NCI-H187 (cell line): Measurements from ENCODE around the gene PRSS53.
A peak's percentile ranks its signal among the peaks of the same experiment; 100 is the strongest.

Experiments
- DNase-seq, 2 experiments: peaks; one replicate each; lab custom pipeline; 2025; lab: John Stamatoyannopoulos, UW

PRSS53 gene

GRCh38 chr16:31078597-31079341 lies 10.0 kb downstream of the PRSS53 start:
- DNase-seq: no peak

GRCh38 chr16:31077592-31078396 lies 10.9 kb downstream of the PRSS53 start:
- no peak for DNase-seq

- DNase-seq: no peak
Measured at GRCh38 chr16:31077024-31077423, 11.7 kb downstream of the PRSS53 start.

GRCh38 chr16:31076319-31076718 lies 12.4 kb downstream of the PRSS53 start:
- no peak for DNase-seq

- DNase-seq: no peak
Measured at GRCh38 chr16:31074814-31075183, 13.9 kb downstream of the PRSS53 start.

GRCh38 chr16:31073970-31074813 lies 14.6 kb downstream of the PRSS53 start, which contains the start of the genes ZNF646 and ZNF668:
ZNF646 (plus strand) TSS chr16:31074422; CDS start chr16:31076325, 1,903 bp downstream.
ZNF668 (minus strand) TSS chr16:31074240; CDS start chr16:31064459, 9,781 bp downstream.
- peak; percentile 65 to 92 for DNase-seq

GRCh38 chr16:31073142-31073969 lies 15.4 kb downstream of the PRSS53 start:
- DNase-seq: peak; percentile 54 to 57

- no peak for DNase-seq
Measured at GRCh38 chr16:31072540-31073141, 16.1 kb downstream of the PRSS53 start.

- DNase-seq: no peak
Measured at GRCh38 chr16:31071861-31072260, 16.9 kb downstream of the PRSS53 start.

GRCh38 chr16:31067342-31067741 lies 21.4 kb downstream of the PRSS53 start:
- DNase-seq: no peak

GRCh38 chr16:31064882-31065461 lies 23.8 kb downstream of the PRSS53 start:
- DNase-seq: no peak

GRCh38 chr16:31063843-31064611 lies 24.7 kb downstream of the PRSS53 start:
- DNase-seq: no peak

GRCh38 chr16:31063495-31063842 lies 25.3 kb downstream of the PRSS53 start:
- DNase-seq: no peak

- DNase-seq: no peak
Measured at GRCh38 chr16:31061813-31062440, 26.8 kb downstream of the PRSS53 start.

GRCh38 chr16:31061126-31061812 lies 27.5 kb downstream of the PRSS53 start:
- no peak for DNase-seq

GRCh38 chr16:31055613-31056012 lies 33.1 kb downstream of the PRSS53 start:
- no peak for DNase-seq

GRCh38 chr16:31052114-31052513 lies 36.6 kb downstream of the PRSS53 start:
- no peak for DNase-seq

- no peak for DNase-seq
Measured at GRCh38 chr16:31050280-31051030, 38.3 kb downstream of the PRSS53 start.
